Heart left ventricle (tissue), 16 donors: ENCODE results near the gene PAQR5. TPM values are rescaled to one million over a fixed set of nuclear protein-coding genes. Genes with fewer than 3 reads are reported as not detected.

Experiments
- ATAC-seq, 4 donors: fragments of 200-7000 bp; cut with Tn5 transposase; one replicate each; pipeline ENCODE4 v1.9.1; 2020 to 2022; ENCODE audit warnings: moderate library complexity in 4 of 4, mild to moderate bottlenecking in 3 of 4, moderate number of reproducible peaks in 1 of 4
- DNase-seq, 5 donors: peaks; one replicate each; pipeline ENCODE4 v3.0.0-alpha.2; 2020
- H3K27ac ChIP-seq, 12 donors: fragments of 200-600 bp; sonication (generic) in 4 of 12; one replicate each; pipeline versions ENCODE4 v1.5.0 to v1.8.0; 2016 to 2022; ENCODE audit warnings: mild to moderate bottlenecking in 2 of 12
- H3K27me3 ChIP-seq, 9 donors: fragments of 200-600 bp; sonication (generic) in 2 of 9; one replicate each; pipeline versions ENCODE4 v1.5.1 to v1.8.0; 2016 to 2022; ENCODE audit warnings: mild to moderate bottlenecking in 3 of 9
- H3K36me3 ChIP-seq, 9 donors: fragments of 200-600 bp; sonication (generic) in 2 of 9; one replicate each; pipeline versions ENCODE4 v1.5.0 to v1.8.0; 2018 to 2022; ENCODE audit warnings: mild to moderate bottlenecking in 2 of 9
- H3K4me1 ChIP-seq, 12 donors: fragments of 200-600 bp; sonication (generic) in 4 of 12; one replicate each; pipeline versions ENCODE4 v1.5.0 to v1.8.0; 2016 to 2022; ENCODE audit warnings: mild to moderate bottlenecking in 3 of 12
- H3K4me3 ChIP-seq, 12 donors: fragments of 200-600 bp; sonication (generic) in 4 of 12; one replicate each; pipeline versions ENCODE4 v1.5.0 to v1.8.0; 2017 to 2022; ENCODE audit warnings: mild to moderate bottlenecking in 9 of 12, moderate library complexity in 4 of 12
- H3K9me3 ChIP-seq, 12 donors: fragments of 200-600 bp; sonication (generic) in 4 of 12; one replicate each; pipeline versions ENCODE4 v1.5.0 to v1.8.0; 2016 to 2022; ENCODE audit warnings: mild to moderate bottlenecking in 1 of 12
- POLR2A ChIP-seq, 2 donors: fragments of 450-650 bp; IDR thresholded peaks; one replicate each; pipeline ENCODE4 v1.6.1; 2017; ENCODE audit warnings: antibody characterized with exemption in 2 of 2, mild to moderate bottlenecking in 2 of 2, moderate library complexity in 2 of 2
- WGBS, 4 donors: extraction: QIAGEN DNeasy Blood & Tissue Kit in 2 of 4; methylation state at CpG; one replicate each; pipeline versions ENCODE4 v1.1.5 to v1.1.7; 2013 to 2018; 5-methylcytosine and 5-hydroxymethylcytosine counted together
- intact Hi-C, 10 donors: fragments of 100-400 bp; cut with DNase I; formaldehyde crosslinking; loops; one replicate each; pipeline versions ENCODE4 v1.11.1 to v1.14.2; 2022
- polyA plus RNA-seq, 2 donors: library from polyadenylated mRNA; stranded (reverse); fragments of 200-250 nt; gene quantifications; one replicate each; pipeline ENCODE4 v1.2.3, GENCODE V29; 2013
- total RNA-seq, 9 donors: library from RNA; depleted of rRNA in 2 of 9; stranded (reverse); fragments of >200 nt in 2 of 9; fragmentation: NEBNext Ultra II Directional in 3 of 9; extraction: Animal tissue kit (Norgen Biotek cat#: 25700) in 3 of 9; gene quantifications; one replicate each; pipeline versions ENCODE4 v1.1.0 to v1.2.4, GENCODE V29; 2016 to 2023
- TF ChIP-seq, protein P1 (sequence below), 12 donors: fragments of 200-600 bp; sonication (generic) in 4 of 12; IDR thresholded peaks; one replicate each; pipeline versions ENCODE4 v1.5.0 to v1.8.0; 2018 to 2022; ENCODE audit warnings: antibody characterized with exemption in 12 of 12, mild to moderate bottlenecking in 5 of 12
- donor health status: ischemic (EF 13 %, LVEDD 7.1; RV severe dilation, severe dysfunction).
- donor health status: healthy with polysubstance abuse.
- donor health status: DM: no; HTN: yes; CAD: no.
- donor health status: DM: no; HTN: no; CAD: no.
- donor health status: ischemic (EF 25% LVEDD 6.9; RV normal size, moderate dysfunction).
- donor health status: ischemic (EF 25% LVEDD 5.7; RV mildly dilated, moderate dysfunction).
- donor health status: healthy.
- donor health status: DM: yes; HTN: yes; CAD: no.
- donor health status: ischemic (EF 35%, LVEDD 5.7; RV mildly dilated, moderate dysfunction).
- donor health status: nonischemic (EF 11% LVEDD 7.7; RV severe dilation, severe dysfunction).
- donor health status: DM: yes; HTN: yes; CAD: no.
- donor health status: PGD.
- donor health status: ischemic (EF 29% LVEDD 5.4; RV normal size, mild dysfunction).
- donor health status: nonischemic (EF 23%, LVEDD 6.1; RV moderate dilation, normal function).

PAQR5 gene
- total and polyA plus RNA-seq, 11 donors, result 0.27 to 1.6 (median 1.1) TPM

DNA sequence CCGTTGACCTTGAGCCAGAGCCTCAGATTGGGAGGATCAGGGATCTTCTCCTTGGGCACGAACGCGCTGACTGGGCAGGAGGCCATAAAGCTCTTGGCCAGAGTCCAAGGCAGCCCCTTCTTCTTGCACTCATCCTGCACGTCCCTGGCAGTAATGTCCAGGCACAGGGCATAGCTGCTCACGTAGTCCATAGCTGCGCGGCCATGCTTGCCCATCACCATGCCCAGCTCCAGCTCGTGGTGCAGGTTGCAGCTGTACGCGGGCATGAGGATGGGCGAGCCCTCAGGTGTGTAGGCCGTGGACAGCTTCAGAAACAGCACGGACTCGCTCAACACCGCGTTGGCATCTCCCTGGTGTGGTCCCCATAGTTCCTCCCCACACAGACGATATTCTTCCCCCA lies 136.0 kb downstream of the PAQR5 start:
- intact Hi-C loops, result no loop called here
- Histone ChIP-seq H3K27ac (no peak overlapping the region), H3K27me3 (no peaks in the 10 kb centered on the region), H3K4me3 (no peak overlapping the region), H3K36me3 (no peaks in the 10 kb centered on the region), H3K9me3 (no peaks in the 10 kb centered on the region), H3K4me1 (no peaks in the 10 kb centered on the region)
- ATAC-seq (no peak), DNase-seq (no peak)
- TF ChIP-seq POLR2A (IDR thresholded peaks at IDR 0.05), result no peak
- TF ChIP-seq, protein P1, sequence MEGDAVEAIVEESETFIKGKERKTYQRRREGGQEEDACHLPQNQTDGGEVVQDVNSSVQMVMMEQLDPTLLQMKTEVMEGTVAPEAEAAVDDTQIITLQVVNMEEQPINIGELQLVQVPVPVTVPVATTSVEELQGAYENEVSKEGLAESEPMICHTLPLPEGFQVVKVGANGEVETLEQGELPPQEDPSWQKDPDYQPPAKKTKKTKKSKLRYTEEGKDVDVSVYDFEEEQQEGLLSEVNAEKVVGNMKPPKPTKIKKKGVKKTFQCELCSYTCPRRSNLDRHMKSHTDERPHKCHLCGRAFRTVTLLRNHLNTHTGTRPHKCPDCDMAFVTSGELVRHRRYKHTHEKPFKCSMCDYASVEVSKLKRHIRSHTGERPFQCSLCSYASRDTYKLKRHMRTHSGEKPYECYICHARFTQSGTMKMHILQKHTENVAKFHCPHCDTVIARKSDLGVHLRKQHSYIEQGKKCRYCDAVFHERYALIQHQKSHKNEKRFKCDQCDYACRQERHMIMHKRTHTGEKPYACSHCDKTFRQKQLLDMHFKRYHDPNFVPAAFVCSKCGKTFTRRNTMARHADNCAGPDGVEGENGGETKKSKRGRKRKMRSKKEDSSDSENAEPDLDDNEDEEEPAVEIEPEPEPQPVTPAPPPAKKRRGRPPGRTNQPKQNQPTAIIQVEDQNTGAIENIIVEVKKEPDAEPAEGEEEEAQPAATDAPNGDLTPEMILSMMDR (IDR thresholded peaks at IDR 0.05), result no peak
- 88 to 92% (median 90%) methylated on average over 18 of the region's 18 CpGs for WGBS, 4 donors

DNA sequence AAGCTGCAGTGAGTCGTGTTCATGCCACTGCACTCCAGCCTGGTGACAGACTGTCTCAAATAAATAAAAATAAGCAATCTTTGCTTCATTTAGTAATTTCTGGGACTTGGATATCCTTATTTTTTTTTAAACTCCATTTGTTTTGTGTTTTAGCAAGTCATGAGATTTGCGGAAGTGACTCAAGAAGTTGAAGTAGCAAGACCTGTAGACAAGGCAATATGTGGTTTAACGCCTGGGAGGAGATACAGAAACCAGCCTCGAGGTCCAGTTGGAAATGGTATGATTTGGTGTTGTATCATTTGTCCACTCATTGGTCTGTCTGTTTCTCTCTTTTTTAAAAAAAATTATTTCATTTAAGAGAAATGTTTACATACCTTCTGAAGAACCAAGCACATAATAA lies 137.3 kb downstream of the PAQR5 start:
- 93 to 98% (median 95%) methylated on average over 4 of the region's 4 CpGs for WGBS, 4 donors
- no peaks in the 10 kb centered on the region for H3K27me3 ChIP-seq
- intact Hi-C loops, result no loop called here
- TF ChIP-seq, protein P1 (IDR thresholded peaks at IDR 0.05), result no peak
- no peak for TF ChIP-seq POLR2A (IDR thresholded peaks at IDR 0.05)
- no peaks in the 10 kb centered on the region for H3K36me3 ChIP-seq
- H3K4me3 ChIP-seq, result no peak overlapping the region
- peak overlapping the region in 1 of 12 donors; percentile 55 for H3K27ac ChIP-seq
- H3K9me3 ChIP-seq, result no peaks in the 10 kb centered on the region
- ATAC-seq (no peak), DNase-seq (no peak)
- H3K4me1 ChIP-seq, result no peaks in the 10 kb centered on the region

DNA sequence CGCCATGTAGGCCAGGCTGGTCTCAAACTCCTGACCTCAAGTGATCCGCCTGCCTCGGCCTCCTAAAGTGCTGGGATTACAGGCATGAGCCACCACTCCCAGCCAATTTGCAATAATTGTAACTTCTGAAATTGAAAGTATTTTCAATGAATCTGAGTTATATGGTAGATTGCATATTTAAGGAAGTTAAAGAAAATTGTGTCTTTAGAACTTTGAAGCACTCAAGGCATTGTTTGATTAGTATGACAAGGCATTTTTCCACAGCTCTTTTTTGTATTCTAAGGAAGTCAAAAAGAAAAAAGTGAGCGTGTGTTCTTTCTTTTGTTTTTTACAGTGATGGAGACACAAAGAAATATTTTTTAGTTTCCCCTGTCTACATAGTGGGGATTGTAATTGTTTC lies 138.2 kb downstream of the PAQR5 start:
- TF ChIP-seq, protein P1 (IDR thresholded peaks at IDR 0.05), result no peak
- TF ChIP-seq POLR2A (IDR thresholded peaks at IDR 0.05), result no peak
- no peaks in the 10 kb centered on the region for H3K27me3 ChIP-seq
- H3K27ac ChIP-seq, result peak overlapping the region in 1 of 12 donors; percentile 55
- H3K36me3 ChIP-seq, result no peaks in the 10 kb centered on the region
- DNase-seq (no peak), ATAC-seq (no peak)
- intact Hi-C loops, result no loop called here
- H3K9me3 ChIP-seq, result no peaks in the 10 kb centered on the region
- 93 to 97% (median 95%) methylated on average over 4 of the region's 4 CpGs for WGBS, 4 donors
- no peak overlapping the region for H3K4me3 ChIP-seq
- H3K4me1 ChIP-seq, result no peaks in the 10 kb centered on the region

DNA sequence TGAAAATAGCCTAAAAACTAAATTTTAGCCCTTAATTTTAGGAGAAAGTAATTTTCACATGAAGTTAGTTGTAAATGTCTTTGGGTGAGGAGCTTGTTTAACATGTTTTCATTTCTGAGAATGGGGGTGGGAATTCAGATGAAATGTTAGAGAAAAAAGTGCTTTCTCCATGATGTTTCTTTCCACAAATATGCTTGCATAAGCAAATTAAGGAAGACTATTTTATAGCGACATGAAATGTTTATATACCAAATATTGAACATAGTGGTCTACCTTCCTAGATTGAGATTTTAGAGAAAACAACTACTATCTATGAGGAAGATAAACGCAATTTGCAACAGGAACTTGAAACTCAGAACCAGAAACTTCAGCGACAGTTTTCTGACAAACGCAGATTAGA lies 140.9 kb downstream of the PAQR5 start:
- intact Hi-C loops, result no loop called here
- Histone ChIP-seq H3K27me3 (no peaks in the 10 kb centered on the region), H3K36me3 (no peaks in the 10 kb centered on the region), H3K9me3 (no peaks in the 10 kb centered on the region), H3K27ac (peak overlapping the region in 1 of 12 donors; percentile 7), H3K4me3 (no peak overlapping the region), H3K4me1 (peaks cover 0 to 4% (median 0%) of the 10 kb centered on the region in 12 donors)
- TF ChIP-seq, protein P1 (IDR thresholded peaks at IDR 0.05), result no peak
- no peak for TF ChIP-seq POLR2A (IDR thresholded peaks at IDR 0.05)
- 83 to 94% (median 88%) methylated on average over 4 of the region's 4 CpGs for WGBS, 4 donors
- ATAC-seq, result no peak
- no peak for DNase-seq
